Activated CD4-positive, alpha-beta T cell treated with anti-CD3 and anti-CD28 coated beads for 36 hours (primary cell): ENCODE measurements around the gene RNF224. TPM values are rescaled to one million over a fixed set of nuclear protein-coding genes. Genes with fewer than 3 reads are reported as not detected.
A peak's percentile ranks its signal among the peaks of the same experiment; 100 is the strongest.

Source experiments
- ATAC-seq: fragments of 200-7000 bp; cut with Tn5 transposase; one replicate; pipeline ENCODE4 v1.10.0; 2021; ENCODE audit warnings: mild to moderate bottlenecking, moderate library complexity
- CTCF ChIA-PET: fragments of 350-600 bp; sonication (Branson Sonifier 250); formaldehyde crosslinking; loops from one replicate; lab custom pipeline; 2021; ENCODE audit warnings: antibody characterized with exemption; lab: Charles Lee
- POLR2A ChIA-PET: fragments of 350-600 bp; sonication (Branson Sonifier 250); formaldehyde crosslinking; loops from one replicate; lab custom pipeline; 2021; ENCODE audit warnings: antibody characterized with exemption, inconsistent platforms; lab: Charles Lee
- DNase-seq: peaks from one replicate; pipeline ENCODE4 v3.0.0-alpha.2; 2020
- H3K27ac Mint-ChIP-seq: one replicate; pipeline ENCODE4 v1.8.0; 2021; ENCODE audit warnings: mixed read lengths
- H3K27me3 Mint-ChIP-seq: one replicate; pipeline ENCODE4 v1.8.0; 2021; ENCODE audit warnings: mixed read lengths
- H3K36me3 Mint-ChIP-seq: one replicate; pipeline ENCODE4 v1.8.0; 2021; ENCODE audit warnings: low read depth, mixed read lengths
- H3K4me1 Mint-ChIP-seq: one replicate; pipeline ENCODE4 v1.8.0; 2021; ENCODE audit warnings: mixed read lengths
- H3K4me3 Mint-ChIP-seq: one replicate; pipeline ENCODE4 v1.8.0; 2021; ENCODE audit warnings: mild to moderate bottlenecking, moderate library complexity, mixed read lengths
- H3K9me3 Mint-ChIP-seq: one replicate; pipeline ENCODE4 v1.8.0; 2021; ENCODE audit warnings: low read depth, mixed read lengths
- intact Hi-C, 2 experiments: fragments of 100-400 bp; cut with DNase I in 1 of 2; cut with micrococcal nuclease in 1 of 2; formaldehyde crosslinking; loops; one replicate each; pipeline versions ENCODE4 v1.14.2 to v1.15.1; 2022 to 2024; cut with DNase I, micrococcal nuclease
- total RNA-seq, 2 experiments: library from RNA; stranded (reverse); gene quantifications; one replicate each; pipeline ENCODE4 v1.2.3, GENCODE V29; 2021

The RNF224 gene
- total RNA-seq, 2 experiments from 2014 or later: not detected

DNA sequence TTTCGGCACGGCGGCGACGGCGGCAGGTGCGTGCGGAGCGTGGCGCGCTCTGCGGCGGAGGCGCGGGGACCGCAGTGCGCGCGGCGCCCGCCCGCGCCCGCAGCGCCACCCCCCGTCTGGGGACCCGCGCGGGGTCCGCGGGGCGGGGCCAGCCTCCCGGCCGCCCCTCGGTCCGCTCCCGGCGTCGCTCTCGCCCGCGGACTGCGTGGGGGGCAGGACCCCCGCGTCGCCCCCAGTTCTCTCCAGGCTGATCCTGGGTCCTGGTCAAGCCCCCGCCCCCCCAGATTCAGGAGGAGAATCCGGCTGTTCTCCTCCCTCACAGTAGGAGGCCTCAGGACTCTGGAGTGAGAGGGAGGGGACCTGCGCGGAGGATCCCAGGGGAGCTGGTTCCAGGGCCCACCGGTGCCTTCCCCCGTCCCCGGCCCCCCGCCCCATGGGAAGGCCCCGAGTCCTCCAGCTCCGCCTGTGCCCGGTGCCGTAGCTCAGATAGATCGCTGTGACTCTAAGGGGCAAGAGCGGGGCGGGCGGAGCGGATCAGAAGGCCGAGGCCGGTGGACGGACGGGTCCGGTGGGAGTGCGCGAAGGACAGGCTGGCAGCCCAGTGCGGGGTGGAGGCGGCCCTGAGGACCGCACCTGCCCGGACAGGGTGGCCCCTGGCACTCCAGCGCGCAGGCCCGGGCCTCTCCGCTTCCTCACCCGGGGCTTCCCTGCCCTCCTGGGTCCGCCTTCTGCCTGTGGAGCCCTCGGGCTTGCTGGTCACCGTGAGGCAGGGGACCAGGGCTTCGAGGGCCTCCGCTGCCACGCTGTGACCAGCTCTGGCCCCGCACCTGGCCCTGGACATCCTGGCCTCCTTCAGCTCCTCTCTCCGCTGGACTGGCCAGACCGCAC is 4.9 kb upstream of the RNF224 start, which contains the start of gene RNF208:
RNF208 (minus strand) TSS at position 51 of the 888 bp plus-strand sequence. CDS start 1,028 bp downstream, outside the sequence.
- ChIA-PET CTCF (interaction anchor here (0.6 to 3.9 kb wide), 9 partner anchors 14 to 127 kb away, joined by 3 to 23 read pairs (median 3); partner anchors contain the start of genes NDOR1 and TMEM203), POLR2A (interaction anchor here (0.7 to 1.8 kb wide), 5 partner anchors 13 to 93 kb away, joined by 3 to 10 read pairs (median 4); partner anchors contain the start of gene TUBB4B)
- H3K36me3 Mint-ChIP-seq: no peaks in the 10 kb centered on the region
- DNase-seq: peak; percentile 47
- peaks cover 5% of the 10 kb centered on the region for H3K4me1 Mint-ChIP-seq
- H3K9me3 Mint-ChIP-seq: no peaks in the 10 kb centered on the region
- intact Hi-C loops: loop anchor here (1.0 to 10.0 kb wide), 24 partner anchors 14 to 438 kb away; partner anchors contain the start of genes ANAPC2 (in 2 of the 2), SSNA1 (in 2 of the 2), TPRN (in 2 of the 2) and ABCA2 (in 1 of the 2)
- H3K27ac Mint-ChIP-seq: peak within 1 kb of the TSS; percentile 83
- no peak for ATAC-seq
- H3K4me3 Mint-ChIP-seq: peak within 1 kb of the TSS; percentile 80
- H3K27me3 Mint-ChIP-seq: no peaks in the 10 kb centered on the region

DNA sequence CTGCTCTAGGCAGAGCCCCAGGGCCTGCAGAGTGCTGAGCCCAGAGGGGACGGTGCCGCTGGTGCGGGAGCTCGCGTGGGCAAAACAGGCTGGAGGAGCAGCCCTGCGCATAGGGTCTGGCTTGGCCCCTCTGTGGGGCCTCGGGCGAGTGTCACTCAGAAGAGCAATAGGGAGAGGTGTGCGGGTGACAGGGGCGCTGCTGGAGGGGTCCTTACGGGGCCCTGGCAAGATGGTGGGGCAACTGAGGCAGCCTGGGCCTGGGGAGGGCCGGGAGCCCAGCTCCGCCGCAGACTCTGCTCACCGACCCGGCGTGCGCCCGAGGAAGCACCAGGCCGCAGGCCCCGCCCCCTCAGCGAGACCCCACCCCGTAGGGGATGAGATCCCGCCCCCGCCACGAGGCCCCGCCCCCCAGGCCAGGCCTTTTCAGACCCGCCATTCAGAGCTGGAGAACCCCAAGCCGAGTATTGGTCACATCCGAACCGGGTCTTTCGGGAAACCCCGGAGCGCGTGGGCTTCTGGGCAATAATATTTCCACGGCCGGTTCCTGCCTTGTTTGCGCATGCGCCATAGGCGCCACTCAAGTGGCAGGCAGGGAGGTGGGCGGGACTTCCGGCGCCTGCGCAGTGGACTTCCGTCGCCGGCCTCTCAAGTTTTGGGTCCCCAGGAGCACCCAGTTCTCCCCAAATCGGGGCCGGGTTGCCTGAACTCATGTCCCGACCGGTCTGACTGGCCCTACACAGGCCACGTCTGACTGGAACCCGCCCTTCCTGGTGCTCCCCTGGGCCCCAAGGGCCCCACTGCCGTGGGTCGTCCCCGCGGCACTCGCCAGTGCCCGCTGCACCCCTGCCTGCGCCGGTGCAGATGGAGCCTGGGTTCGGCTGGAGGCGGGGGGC is 4.0 kb upstream of the RNF224 start:
- H3K27me3 Mint-ChIP-seq: peaks cover 2% of the 10 kb centered on the region

DNA sequence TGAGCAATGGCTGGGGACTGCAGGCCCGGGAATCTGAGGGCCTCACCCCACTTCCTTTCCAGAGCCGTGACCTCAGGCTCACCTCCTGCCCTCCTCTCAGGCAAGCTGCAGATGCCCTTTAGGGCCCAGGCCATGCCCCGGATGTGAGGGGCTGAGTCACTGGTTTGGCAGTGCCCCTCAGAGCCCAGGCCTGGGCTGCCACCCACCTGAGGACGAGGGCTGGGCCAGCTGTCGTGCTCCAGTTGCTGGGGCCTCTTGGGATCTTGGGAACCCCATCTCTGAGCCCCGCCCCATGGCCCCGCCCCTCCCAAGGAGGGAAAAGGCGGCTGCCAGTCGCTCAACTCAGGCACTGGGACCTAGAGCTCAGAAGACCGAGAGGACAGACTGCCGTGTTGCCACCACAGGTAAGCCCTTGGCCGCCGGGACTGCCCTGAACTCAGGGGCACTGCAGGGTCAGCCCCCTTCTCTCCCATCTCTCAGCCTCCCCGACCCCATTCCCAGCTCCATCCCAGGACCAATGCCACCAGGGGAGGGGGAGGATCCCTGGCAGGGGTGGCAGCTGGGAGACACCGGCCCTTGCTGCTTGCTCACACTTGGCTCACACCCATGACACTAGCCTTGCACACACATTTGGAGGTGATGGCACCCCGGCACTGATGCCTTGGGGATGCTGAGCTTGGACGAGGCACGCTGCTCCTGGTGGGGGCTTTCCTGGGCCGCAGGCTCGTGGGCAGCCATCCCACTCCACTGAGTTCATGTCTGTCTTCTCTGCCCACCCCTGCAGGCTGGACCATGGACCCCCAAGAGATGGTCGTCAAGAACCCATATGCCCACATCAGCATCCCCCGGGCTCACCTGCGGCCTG is 2.2 kb upstream of the RNF224 start, which contains the start of gene CYSRT1:
CYSRT1 (plus strand) TSS at position 345 of the 865 bp plus-strand sequence; CDS start at position 793, 448 bp downstream.
- intact Hi-C loops: loop anchor here in 1 of 2 experiments (5.0 to 10.0 kb wide), 3 partner anchors 38 to 440 kb away; partner anchors contain the start of genes ANAPC2, NPDC1 and SSNA1
- peak; percentile 67 for DNase-seq
- Mint-ChIP-seq H3K27me3 (peaks cover 2% of the 10 kb centered on the region), H3K4me1 (peaks cover 8% of the 10 kb centered on the region), H3K27ac (peak within 1 kb of the TSS; percentile 19), H3K36me3 (no peaks in the 10 kb centered on the region), H3K9me3 (no peaks in the 10 kb centered on the region), H3K4me3 (peak within 1 kb of the TSS; percentile 80)
- CTCF ChIA-PET: interaction anchor here (0.7 to 3.9 kb wide), 6 partner anchors 12 to 134 kb away, joined by 3 to 23 read pairs (median 7); partner anchors contain the start of genes NDOR1 and TMEM203
- peak; percentile 6 for ATAC-seq
- POLR2A ChIA-PET: no interaction called here

More for the DNA sequence above, 4.0 kb upstream of the RNF224 start:
- ATAC-seq (peak; percentile 90), DNase-seq (peak; percentile 99)
- H3K9me3 Mint-ChIP-seq: no peaks in the 10 kb centered on the region
- H3K27ac Mint-ChIP-seq: peak overlapping the region; percentile 83
- ChIA-PET CTCF (interaction anchor here (0.6 to 3.9 kb wide), 11 partner anchors 13 to 127 kb away, joined by 3 to 23 read pairs (median 3); partner anchors contain the start of genes NDOR1, TMEM203 and TUBB4B), POLR2A (interaction anchor here (1.0 to 1.8 kb wide), 4 partner anchors 16 to 94 kb away, joined by 3 to 10 read pairs (median 4); partner anchors contain the start of gene TUBB4B)
- H3K4me3 Mint-ChIP-seq: peak overlapping the region; percentile 80
- intact Hi-C loops: loop anchor here (1.0 to 10.0 kb wide), 24 partner anchors 13 to 439 kb away; partner anchors contain the start of genes ANAPC2 (in 2 of the 2), SSNA1 (in 2 of the 2), TPRN (in 2 of the 2) and ABCA2 (in 1 of the 2)
- H3K36me3 Mint-ChIP-seq: no peaks in the 10 kb centered on the region
- peaks cover 8% of the 10 kb centered on the region for H3K4me1 Mint-ChIP-seq

DNA sequence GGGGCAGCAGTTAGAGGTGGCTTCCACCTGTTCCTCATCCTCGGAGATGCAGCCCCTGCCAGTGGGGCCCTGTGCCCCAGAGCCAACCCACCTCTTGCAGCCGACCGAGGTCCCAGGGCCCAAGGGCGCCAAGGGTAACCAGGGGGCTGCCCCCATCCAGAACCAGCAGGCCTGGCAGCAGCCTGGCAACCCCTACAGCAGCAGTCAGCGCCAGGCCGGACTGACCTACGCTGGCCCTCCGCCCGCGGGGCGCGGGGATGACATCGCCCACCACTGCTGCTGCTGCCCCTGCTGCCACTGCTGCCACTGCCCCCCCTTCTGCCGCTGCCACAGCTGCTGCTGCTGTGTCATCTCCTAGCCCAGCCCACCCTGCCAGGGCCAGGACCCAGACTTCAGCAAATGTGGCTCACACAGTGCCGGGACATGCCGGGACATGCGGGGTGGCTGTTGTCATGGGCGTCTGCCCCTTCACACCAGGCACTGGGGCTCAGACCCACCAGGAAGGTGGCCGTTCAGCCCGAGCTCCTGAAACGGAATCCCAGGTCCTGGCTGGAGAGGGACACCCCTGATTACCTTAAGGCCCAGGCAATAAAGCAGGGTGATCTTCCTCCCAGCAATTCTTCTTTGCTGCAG is 1.5 kb upstream of the RNF224 start:
- no peaks in the 10 kb centered on the region for H3K9me3 Mint-ChIP-seq
- no peak overlapping the region for H3K27ac Mint-ChIP-seq
- ChIA-PET POLR2A (no interaction called here), CTCF (interaction anchor here (0.7 to 3.9 kb wide), 7 partner anchors 11 to 135 kb away, joined by 3 to 23 read pairs (median 12); partner anchors contain the start of genes NDOR1 and TMEM203)
- intact Hi-C loops: loop anchor here in 1 of 2 experiments (10.0 kb wide), 2 partner anchors 181 to 441 kb away; partner anchors contain the start of gene NPDC1
- no peak overlapping the region for H3K4me3 Mint-ChIP-seq
- DNase-seq: no peak
- ATAC-seq: no peak
- H3K27me3 Mint-ChIP-seq: peaks cover 2% of the 10 kb centered on the region
- no peaks in the 10 kb centered on the region for H3K36me3 Mint-ChIP-seq
- H3K4me1 Mint-ChIP-seq: peaks cover 8% of the 10 kb centered on the region

DNA sequence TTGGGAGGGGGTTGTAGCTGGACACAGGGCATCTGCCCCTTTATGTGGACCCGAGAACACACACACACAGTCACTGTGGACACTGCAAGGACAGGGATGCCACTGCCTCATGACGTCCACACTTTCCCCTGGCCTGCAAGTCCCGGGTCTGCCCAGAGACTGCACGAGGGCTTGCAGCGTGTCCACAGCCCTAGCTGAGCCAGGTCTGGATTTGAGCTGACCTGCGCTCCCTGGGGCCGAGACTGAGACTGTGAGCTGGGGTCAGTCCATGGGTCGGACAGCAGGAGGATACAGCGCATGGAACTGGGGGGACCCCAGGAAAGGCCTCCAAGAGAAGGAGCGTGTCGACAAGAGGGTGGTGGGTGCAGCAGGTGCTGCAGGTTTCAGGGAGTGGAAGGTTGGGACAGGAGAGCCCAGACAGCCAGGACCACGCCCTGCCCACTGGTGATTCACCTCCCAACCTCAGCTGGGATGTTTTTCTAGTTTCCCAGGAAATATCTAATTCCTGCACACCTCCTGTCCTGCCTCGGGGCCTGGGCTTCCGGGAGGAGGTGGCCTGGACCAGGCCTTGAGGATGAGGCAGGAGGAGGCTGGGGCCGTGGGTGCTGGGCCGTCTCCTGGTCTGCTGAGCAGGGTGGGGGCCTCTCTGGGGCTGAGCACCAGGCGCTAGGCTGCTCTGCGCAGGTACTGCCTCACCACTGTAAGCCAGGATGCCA is 806 bp upstream of the RNF224 start:
- ChIA-PET CTCF (interaction anchor here (0.5 to 2.9 kb wide), 10 partner anchors 10 to 107 kb away, joined by 3 to 13 read pairs (median 6); partner anchors contain the start of genes NDOR1, TMEM203 and TPRN), POLR2A (no interaction called here)
- Mint-ChIP-seq H3K4me1 (peaks cover 8% of the 10 kb centered on the region), H3K27ac (no peak overlapping the region), H3K4me3 (no peak overlapping the region), H3K36me3 (no peaks in the 10 kb centered on the region), H3K27me3 (peaks cover 2% of the 10 kb centered on the region), H3K9me3 (no peaks in the 10 kb centered on the region)
- no peak for ATAC-seq
- DNase-seq: no peak
- intact Hi-C loops: loop anchor here (1.0 to 10.0 kb wide), 3 partner anchors 108 to 442 kb away; partner anchors contain the start of gene NPDC1 (in 1 of the 2)

DNA sequence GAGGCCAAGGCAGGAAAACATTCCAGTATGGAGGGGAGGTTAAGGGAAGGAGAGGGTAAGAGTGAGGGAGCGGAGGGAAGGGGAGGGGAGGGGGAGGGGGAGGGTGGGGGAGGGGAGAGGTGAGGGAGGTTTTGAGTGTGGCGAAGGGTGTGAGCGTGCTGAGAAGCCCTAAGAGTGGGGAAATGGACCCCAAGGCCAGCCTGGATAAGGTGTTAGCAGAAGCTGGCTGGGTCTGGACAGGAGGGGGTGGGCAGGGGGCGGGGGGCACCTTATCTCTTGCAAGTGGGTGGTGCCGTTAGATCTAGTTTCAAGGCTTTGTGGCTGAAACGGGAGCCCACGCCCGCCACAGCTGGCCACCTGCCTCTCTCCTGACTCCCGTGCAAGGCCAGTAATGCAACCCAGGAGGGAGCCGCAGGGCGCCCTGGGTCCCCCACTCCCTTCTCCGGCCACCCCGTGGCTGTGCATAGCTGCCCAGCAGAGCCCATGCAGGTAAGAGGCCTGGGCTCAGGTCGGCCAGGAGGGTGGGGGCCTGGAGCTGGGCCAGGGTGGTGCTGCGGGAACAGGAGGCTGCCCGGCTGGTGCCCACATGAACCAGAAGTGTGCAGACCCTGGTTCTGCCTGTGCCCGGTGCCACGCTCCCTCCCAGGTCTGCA is 677 bp downstream of the RNF224 start:
- ChIA-PET CTCF (interaction anchor here (0.6 to 2.9 kb wide), 8 partner anchors 9 to 181 kb away, joined by 3 to 13 read pairs (median 8); partner anchors contain the start of genes NDOR1, NPDC1, TMEM203 and TPRN), POLR2A (interaction anchor here (1.0 kb wide), 1 partner anchor 13 kb away, joined by 6 read pairs; the partner anchor contains the start of gene TUBB4B)
- Mint-ChIP-seq H3K36me3 (no peaks in the 10 kb centered on the region), H3K4me3 (no peak overlapping the region), H3K27me3 (peaks cover 2% of the 10 kb centered on the region), H3K27ac (no peak overlapping the region), H3K9me3 (no peaks in the 10 kb centered on the region), H3K4me1 (peaks cover 8% of the 10 kb centered on the region)
- ATAC-seq (no peak), DNase-seq (no peak)
- intact Hi-C loops: loop anchor here (1.0 to 10.0 kb wide), 3 partner anchors 110 to 443 kb away; partner anchors contain the start of gene NPDC1 (in 1 of the 2)

DNA sequence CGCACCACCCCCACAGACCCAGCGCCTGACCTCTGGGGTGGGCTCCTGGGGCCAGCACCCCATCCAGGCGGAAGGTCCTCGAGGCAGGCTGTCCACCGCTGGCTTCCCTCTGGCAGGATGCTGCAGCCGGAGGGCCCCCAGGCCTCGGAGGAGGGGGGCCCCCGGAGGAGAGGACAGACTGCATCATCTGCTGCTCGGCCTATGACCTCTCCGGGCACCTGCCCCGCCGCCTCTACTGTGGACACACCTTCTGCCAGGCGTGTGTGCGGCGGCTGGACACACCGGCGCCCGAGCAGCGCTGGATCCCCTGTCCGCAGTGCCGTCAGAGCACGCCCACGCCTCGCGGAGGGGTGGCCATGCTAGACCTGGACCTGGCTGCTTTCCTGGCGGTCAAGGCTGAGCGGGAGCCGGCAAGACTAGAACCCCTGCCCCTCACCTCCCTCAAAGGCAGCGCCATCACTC is 1.2 kb downstream of the RNF224 start:
- DNase-seq: no peak
- no peaks in the 10 kb centered on the region for H3K36me3 Mint-ChIP-seq
- no peak overlapping the region for H3K4me3 Mint-ChIP-seq
- H3K9me3 Mint-ChIP-seq: no peaks in the 10 kb centered on the region
- H3K27ac Mint-ChIP-seq: no peak overlapping the region
- H3K27me3 Mint-ChIP-seq: peaks cover 2% of the 10 kb centered on the region
- ATAC-seq: no peak
- ChIA-PET POLR2A (no interaction called here), CTCF (interaction anchor here (0.5 kb wide), 1 partner anchor 182 kb away, joined by 3 read pairs; no protein-coding TSS in a partner anchor)
- H3K4me1 Mint-ChIP-seq: peaks cover 8% of the 10 kb centered on the region
- intact Hi-C loops: loop anchor here in 1 of 2 experiments (10.0 kb wide), 2 partner anchors 184 to 444 kb away; partner anchors contain the start of gene NPDC1
